Spleen (tissue), 7 donors: ENCODE results near the gene NUP153.

ENCODE experiments used
- CTCF ChIP-seq, 11 experiments: fragments of 200-600 bp in 7 of 11; fragments of 450-650 bp in 4 of 11; sonication (generic) in 4 of 11; IDR thresholded peaks in 8 of 11; conservative IDR thresholded peaks in 3 of 11; 1 replicate in 7 of 11; 2 replicates in 4 of 11; pipeline versions ENCODE4 v1.4.0 to v1.8.0; 2016 to 2021; ENCODE audit warnings: antibody characterized with exemption in 11 of 11, inconsistent platforms in 4 of 11, mild to moderate bottlenecking in 1 of 11
- POLR2AphosphoS5 ChIP-seq, 3 donors: sonication (generic); formaldehyde crosslinking; IDR thresholded peaks; one replicate each; pipeline ENCODE4 v1.5.1; 2017; ENCODE audit warnings: antibody characterized with exemption in 3 of 3
- donor health status: DM: no; HTN: no; CAD: no; lungs with moderate emphysema.
- donor health status: DM: no; HTN: no; CAD: no.
- donor health status: DM: no; HTN: no; CAD: no.

- TF ChIP-seq CTCF (IDR thresholded peaks at IDR 0.05 in 8 of 11, conservative IDR thresholded peaks at IDR 0.05 in 3 of 11) (no peak), POLR2AphosphoS5 (IDR thresholded peaks at IDR 0.05) (no peak)
Measured at GRCh38 chr6:17707371-17707651, 586 bp upstream of the NUP153 start.
